Subcutaneous adipose tissue (tissue), 4 donors: ENCODE data around the gene TP63. TPM values are rescaled to one million over a fixed set of nuclear protein-coding genes. Genes with fewer than 3 reads are reported as not detected.

Source experiments
- CTCF ChIP-seq: fragments of 450-650 bp; IDR thresholded peaks from one replicate; pipeline ENCODE4 v1.5.1; 2016; ENCODE audit warnings: low read depth, mild to moderate bottlenecking, control low read depth, antibody characterized with exemption, moderate library complexity
- total RNA-seq, 4 donors: library from RNA; depleted of rRNA; stranded (reverse); fragments of >200 nt; gene quantifications; one replicate each; pipeline ENCODE4 v1.1.0, GENCODE V29; 2016

Gene TP63
- total RNA-seq, 4 donors from 2014 or later, result 0.17 to 0.44 TPM; not detected in 2

GRCh38 chr3:189685291-189685690 is 54.1 kb downstream of the TP63 start:
- no peak for TF ChIP-seq CTCF

- TF ChIP-seq CTCF, result no peak
Observed at GRCh38 chr3:189685860-189686259, 54.7 kb downstream of the TP63 start.

- no peak for TF ChIP-seq CTCF
Observed at GRCh38 chr3:189687475-189687874, 56.3 kb downstream of the TP63 start.

- TF ChIP-seq CTCF, result no peak
Observed at GRCh38 chr3:189688262-189688661, 57.1 kb downstream of the TP63 start.

- no peak for TF ChIP-seq CTCF
Observed at GRCh38 chr3:189689625-189690024, 58.4 kb downstream of the TP63 start.

GRCh38 chr3:189690237-189690636 is 59.0 kb downstream of the TP63 start:
- no peak for TF ChIP-seq CTCF

- TF ChIP-seq CTCF, result no peak
Observed at GRCh38 chr3:189690672-189691071, 59.5 kb downstream of the TP63 start.

GRCh38 chr3:189695400-189695799 is 64.2 kb downstream of the TP63 start:
- no peak for TF ChIP-seq CTCF
